ENCODE results near the gene STX2. TPM values are rescaled to one million over a fixed set of nuclear protein-coding genes. Genes with fewer than 3 reads are reported as not detected.

Gene STX2
- total RNA-seq, 2 donors from 2014 or later: 24.5 to 26.3 TPM

DNA sequence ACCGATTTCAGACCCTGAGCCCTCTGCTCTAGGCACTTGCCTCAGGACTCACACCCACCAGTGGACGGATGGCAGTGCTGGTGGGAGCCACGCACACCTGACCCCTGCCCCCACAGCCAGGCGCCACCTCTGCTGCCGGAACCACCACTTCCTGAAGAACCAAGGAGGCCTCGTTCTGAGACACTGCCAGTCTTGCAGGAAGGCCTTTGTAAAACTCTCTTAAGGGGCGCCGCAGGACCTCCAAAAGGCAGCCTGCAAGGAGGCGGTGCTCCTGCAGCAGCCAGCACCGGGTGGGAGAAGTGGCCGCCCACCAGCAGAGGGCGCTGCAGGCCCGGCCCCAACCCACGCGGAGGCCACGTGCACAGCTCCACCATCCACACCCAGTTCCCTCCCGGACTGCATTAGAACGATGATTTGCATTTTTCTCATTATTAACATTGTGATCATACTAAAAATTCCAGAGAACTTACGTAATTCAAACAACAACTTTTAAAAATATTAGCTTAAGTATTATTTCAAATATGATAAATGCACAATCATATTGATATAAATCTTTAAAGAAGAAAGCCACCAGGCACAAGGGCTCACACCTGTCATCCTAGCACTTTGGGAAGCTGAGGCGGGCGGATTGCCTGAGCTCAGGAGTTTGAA, 12.8 kb downstream of the STX2 start:
- no peak for DNase-seq (ENCODE audit: low spot score)
- no peak overlapping the region for H3K27ac ChIP-seq
- peaks cover 19% of the 10 kb centered on the region for H3K36me3 ChIP-seq
- H3K27me3 ChIP-seq: no peaks in the 10 kb centered on the region
- no peaks in the 10 kb centered on the region for H3K4me1 ChIP-seq
- no peak overlapping the region for H3K4me3 ChIP-seq
- TF ChIP-seq CTCF (IDR thresholded peaks at IDR 0.05): peak; percentile 35 to 74
- H3K9me3 ChIP-seq: no peaks in the 10 kb centered on the region

DNA sequence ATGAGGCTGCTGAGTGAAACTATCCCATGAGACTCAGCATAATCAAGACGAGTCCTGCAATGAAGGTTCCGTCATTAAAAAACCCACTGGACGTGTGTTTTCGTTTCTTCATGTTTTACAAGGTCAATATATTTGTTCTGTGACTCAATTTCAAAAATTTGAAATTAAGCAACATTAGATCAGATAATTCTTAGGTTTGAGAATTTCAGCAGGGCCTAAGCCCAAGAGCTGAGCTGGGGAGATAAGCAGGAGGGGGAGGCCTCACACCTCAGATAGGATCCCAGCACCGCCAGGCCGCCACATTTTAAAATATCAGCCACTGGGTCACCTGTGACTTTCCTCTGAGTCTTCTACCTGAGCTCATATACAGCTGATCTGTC, 13.3 kb downstream of the STX2 start:
- H3K4me1 ChIP-seq: no peaks in the 10 kb centered on the region
- DNase-seq (ENCODE audit: low spot score): no peak
- no peak overlapping the region for H3K27ac ChIP-seq
- no peaks in the 10 kb centered on the region for H3K27me3 ChIP-seq
- no peak overlapping the region for H3K4me3 ChIP-seq
- H3K9me3 ChIP-seq: no peaks in the 10 kb centered on the region
- TF ChIP-seq CTCF (IDR thresholded peaks at IDR 0.05): no peak
- peaks cover 24% of the 10 kb centered on the region for H3K36me3 ChIP-seq

DNA sequence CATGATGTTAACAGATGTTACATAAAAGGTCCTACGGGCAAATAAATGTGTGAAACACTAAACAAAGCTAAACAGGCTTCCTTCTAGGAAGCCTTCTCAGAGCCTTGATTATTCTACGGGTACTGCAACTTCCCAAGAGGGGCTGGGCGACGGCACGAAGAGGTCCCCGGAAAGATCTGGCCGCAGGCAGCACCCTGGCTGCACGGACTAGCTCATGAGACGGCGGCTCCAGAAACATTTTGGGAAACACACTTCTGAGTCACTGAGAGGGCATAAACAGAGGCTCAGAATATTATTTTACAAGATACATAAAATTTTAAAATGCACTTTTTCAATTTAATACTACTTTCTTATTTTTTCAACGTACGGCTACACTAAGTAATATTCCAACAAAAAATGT, 19.4 kb downstream of the STX2 start:
- no peak overlapping the region for H3K27ac ChIP-seq
- H3K27me3 ChIP-seq: no peaks in the 10 kb centered on the region
- no peak for DNase-seq (ENCODE audit: low spot score)
- no peaks in the 10 kb centered on the region for H3K9me3 ChIP-seq
- no peak overlapping the region for H3K4me3 ChIP-seq
- no peak for TF ChIP-seq CTCF (IDR thresholded peaks at IDR 0.05)
- H3K4me1 ChIP-seq: peaks cover 0 to 13% of the 10 kb centered on the region in 2 donors
- peaks cover 26% of the 10 kb centered on the region for H3K36me3 ChIP-seq

DNA sequence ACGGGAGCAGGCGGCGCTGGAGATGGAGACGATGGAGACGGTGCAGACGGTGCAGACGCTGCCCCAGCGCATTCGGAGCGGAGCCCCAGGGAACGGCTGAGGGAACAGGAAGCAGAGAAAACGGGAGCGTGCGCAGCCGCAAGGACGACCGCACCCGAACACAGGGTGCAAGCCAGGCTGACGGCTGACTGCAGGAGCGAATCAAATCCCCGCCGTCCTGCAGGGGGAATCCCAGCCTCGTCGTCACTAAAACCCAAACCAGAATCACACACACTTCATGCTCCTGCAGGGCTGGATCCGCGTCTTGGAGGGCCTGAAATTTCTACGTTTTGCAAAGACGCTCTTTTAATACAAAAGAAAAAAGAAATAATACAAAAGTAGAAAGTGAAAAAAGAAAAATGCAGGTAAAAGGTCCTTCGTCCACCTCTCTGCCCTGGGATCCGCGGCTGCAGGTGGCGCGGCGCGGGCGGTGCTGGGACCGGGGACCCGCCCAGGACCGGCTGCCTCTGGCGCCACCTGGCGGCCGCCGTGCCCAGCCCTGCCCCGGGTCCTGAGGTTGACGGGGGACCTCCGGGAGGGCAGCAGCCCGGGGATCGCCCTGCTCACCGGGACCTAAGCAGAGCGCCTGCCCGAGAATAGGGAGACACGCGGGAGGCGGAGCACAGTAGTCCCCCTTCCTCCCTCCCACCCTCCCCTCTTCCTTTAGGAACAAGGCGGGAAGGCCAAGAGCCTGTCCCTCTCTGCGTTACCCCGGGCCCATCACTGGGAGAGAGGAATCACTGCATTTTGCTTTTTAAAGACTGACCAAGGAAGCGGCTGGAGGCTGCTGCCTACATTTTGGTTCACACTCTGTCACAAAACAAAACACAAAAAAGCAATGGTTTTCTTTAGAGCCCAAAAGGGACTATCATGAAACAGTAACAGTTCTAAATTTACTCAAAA, 20.1 kb downstream of the STX2 start:
- DNase-seq (ENCODE audit: low spot score): no peak
- H3K27ac ChIP-seq: peak overlapping the region; percentile 20 to 32
- H3K4me1 ChIP-seq: peaks cover 0 to 13% of the 10 kb centered on the region in 2 donors
- H3K27me3 ChIP-seq: no peaks in the 10 kb centered on the region
- H3K9me3 ChIP-seq: no peaks in the 10 kb centered on the region
- TF ChIP-seq CTCF (IDR thresholded peaks at IDR 0.05): peak; percentile 88 to 98
- peak overlapping the region; percentile 21 to 46 for H3K4me3 ChIP-seq
- peaks cover 25% of the 10 kb centered on the region for H3K36me3 ChIP-seq

DNA sequence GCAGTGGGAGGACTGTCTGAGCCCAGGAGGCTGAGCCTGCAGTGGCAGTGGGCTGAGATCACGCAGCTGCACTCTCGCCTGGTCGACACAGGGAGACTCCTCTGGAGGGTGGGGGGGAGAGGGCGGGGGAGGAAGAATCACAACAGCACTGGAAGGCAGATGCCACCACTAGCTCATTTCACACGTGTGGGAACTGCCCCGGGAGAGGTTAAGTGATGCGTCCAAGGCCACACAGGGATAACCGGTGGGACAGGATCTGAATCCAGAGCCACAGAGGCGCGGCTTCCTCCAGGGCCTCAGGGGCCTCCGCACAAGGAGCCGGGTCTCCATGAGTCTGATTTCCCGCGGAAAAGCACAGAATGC, 20.8 kb downstream of the STX2 start:
- Histone ChIP-seq H3K27me3 (no peaks in the 10 kb centered on the region), H3K4me3 (peak overlapping the region; percentile 21 to 46), H3K36me3 (peaks cover 25% of the 10 kb centered on the region), H3K27ac (peak overlapping the region in 1 of 2 donors; percentile 32), H3K9me3 (no peaks in the 10 kb centered on the region), H3K4me1 (peaks cover 0 to 13% of the 10 kb centered on the region in 2 donors)
- no peak for DNase-seq (ENCODE audit: low spot score)
- no peak for TF ChIP-seq CTCF (IDR thresholded peaks at IDR 0.05)
